Rectal smooth muscle tissue (tissue), 1 donor: ENCODE results near the gene STARD8.

ENCODE experiments used
- H3K27ac ChIP-seq: one replicate; pipeline ENCODE4 v1.7.0; 2013; ENCODE audit warnings: low read depth, low read length, inconsistent platforms
- H3K27me3 ChIP-seq: one replicate; pipeline ENCODE4 v1.7.0; 2013; ENCODE audit warnings: low read length; ENCODE audit not compliant: control insufficient read depth, insufficient read depth
- H3K36me3 ChIP-seq: one replicate; pipeline ENCODE4 v1.7.0; 2013; ENCODE audit warnings: low read length; ENCODE audit not compliant: control insufficient read depth, insufficient read depth
- H3K4me1 ChIP-seq: one replicate; pipeline ENCODE4 v1.7.0; 2013; ENCODE audit warnings: low read length; ENCODE audit not compliant: control insufficient read depth, insufficient read depth
- H3K4me3 ChIP-seq: one replicate; pipeline ENCODE4 v1.7.0; 2013; ENCODE audit warnings: low read length
- H3K9ac ChIP-seq: one replicate; pipeline ENCODE4 v1.7.0; 2013; ENCODE audit warnings: low read length

Gene STARD8

DNA sequence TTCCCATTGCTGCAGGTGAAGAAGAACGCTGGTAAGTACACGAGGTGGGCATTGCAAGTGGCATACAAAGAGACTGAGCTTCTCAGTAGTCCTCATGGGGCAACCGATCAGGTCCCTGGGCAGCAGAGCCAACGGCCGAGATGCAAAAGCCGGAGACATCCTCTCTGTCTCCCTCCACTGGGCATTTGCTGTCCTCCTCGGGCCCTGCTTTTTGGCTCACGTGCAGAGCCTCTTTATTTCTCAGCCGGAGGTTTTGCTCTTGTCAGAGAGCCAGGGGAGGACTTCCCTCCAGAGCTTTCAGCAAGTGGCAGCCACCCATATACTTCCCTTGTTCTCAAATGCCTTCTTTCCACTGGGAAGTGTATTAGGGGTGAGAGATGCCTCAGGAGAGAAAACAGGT is 18.0 kb downstream of the STARD8 start:
- Histone ChIP-seq H3K4me1 (no peaks in the 10 kb centered on the region), H3K36me3 (no peaks in the 10 kb centered on the region), H3K27me3 (no peaks in the 10 kb centered on the region), H3K4me3 (no peak overlapping the region), H3K9ac (no peak overlapping the region), H3K27ac (no peak overlapping the region)

DNA sequence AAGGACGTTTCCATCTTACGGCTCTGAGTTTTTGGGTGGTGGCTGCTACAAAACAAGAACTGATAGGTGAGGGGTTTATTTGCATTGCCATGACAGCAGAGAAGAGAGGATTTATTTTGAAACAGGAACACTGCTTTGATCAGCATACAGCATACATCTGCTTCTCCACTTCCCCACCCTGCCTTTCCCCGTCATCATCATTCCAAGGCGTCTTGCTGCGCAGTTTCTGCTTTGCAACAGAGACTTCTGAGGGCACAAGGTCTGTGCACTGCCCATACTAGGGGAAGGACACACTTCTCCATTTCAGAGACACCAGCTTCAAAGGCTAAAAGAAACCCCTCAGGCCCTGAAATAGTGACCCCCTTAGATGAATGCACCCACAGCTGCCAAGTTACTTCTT is 19.1 kb downstream of the STARD8 start:
- Histone ChIP-seq H3K9ac (no peak overlapping the region), H3K4me3 (no peak overlapping the region), H3K4me1 (no peaks in the 10 kb centered on the region), H3K27ac (no peak overlapping the region), H3K36me3 (no peaks in the 10 kb centered on the region), H3K27me3 (no peaks in the 10 kb centered on the region)

DNA sequence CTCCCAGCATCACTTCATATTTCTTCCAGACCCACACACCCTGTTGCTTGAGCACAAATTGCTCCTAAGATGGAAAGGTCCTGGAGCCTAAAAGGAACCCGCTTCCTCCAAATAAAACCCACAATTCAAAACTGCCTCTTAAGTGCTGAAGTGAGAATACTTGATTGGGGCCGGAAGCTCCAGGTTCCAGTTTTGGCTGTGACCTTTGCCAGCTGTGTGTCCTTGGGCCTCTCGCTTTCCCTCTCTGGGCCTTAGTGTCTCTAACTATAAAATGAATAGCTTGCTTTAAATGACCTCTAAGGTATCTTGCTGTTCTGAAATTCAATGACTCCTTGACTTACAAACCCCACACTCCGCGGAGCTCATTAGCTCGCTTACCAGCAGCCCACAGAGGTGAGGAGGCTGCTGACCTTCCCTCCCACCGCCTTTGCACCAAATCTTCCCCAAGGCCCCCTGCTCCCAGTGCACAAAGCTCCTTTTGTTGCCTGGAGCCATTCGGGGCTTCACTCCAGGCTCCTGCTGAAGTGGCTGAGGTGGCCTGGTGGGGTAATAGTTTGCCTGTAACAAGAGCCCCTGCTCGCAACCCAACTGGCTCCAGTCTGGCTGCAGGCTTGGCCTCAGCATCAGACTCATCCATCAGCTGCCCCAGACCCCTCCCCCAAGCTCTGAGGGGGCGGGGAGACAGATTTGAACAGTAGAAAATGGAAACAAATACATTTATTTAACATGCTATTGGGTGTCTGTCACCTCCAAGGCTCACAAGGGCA is 21.8 kb downstream of the STARD8 start:
- no peak overlapping the region for H3K9ac ChIP-seq
- no peaks in the 10 kb centered on the region for H3K36me3 ChIP-seq
- H3K27me3 ChIP-seq, result no peaks in the 10 kb centered on the region
- H3K4me3 ChIP-seq, result no peak overlapping the region
- H3K27ac ChIP-seq, result no peak overlapping the region
- H3K4me1 ChIP-seq, result no peaks in the 10 kb centered on the region

DNA sequence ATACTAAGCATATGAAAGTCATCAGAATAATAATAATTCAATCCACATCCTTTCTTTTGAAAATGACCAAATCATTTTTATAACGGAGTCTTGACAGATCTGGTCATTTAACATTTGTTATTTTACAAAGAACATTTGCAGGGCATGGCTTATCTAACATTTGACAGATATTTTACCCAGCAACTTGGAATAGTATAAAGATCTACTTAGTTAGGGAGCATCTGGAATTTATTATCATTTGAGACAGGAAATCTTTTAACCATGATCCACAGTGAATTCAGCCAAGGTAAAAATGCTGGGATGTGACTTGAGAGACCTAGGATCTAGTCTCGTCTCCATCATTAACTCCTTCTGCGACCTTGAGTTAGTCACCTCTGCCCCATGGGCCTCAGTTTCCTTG is 22.4 kb downstream of the STARD8 start:
- Histone ChIP-seq H3K27me3 (no peaks in the 10 kb centered on the region), H3K36me3 (no peaks in the 10 kb centered on the region), H3K27ac (no peak overlapping the region), H3K4me1 (no peaks in the 10 kb centered on the region), H3K4me3 (no peak overlapping the region), H3K9ac (no peak overlapping the region)

DNA sequence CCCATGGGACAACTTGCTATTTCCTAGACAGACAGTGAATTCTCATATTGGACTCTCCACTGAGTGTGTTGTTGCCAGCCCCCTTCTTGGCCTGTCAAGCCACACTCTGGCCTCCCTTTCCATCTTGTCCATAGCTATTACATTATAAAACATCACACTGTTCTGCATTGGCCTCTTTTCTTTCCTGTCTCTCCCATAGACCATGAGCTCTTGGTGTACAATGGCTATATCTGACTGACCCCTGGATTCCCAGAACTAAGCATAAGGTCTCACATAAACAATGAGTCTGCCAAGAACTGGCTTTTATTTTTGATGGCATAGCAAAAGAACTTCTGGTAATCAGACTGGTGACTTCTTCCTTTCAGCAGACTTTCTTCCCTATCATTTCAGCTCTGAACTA is 23.8 kb downstream of the STARD8 start:
- no peak overlapping the region for H3K9ac ChIP-seq
- H3K27ac ChIP-seq, result no peak overlapping the region
- no peaks in the 10 kb centered on the region for H3K4me1 ChIP-seq
- H3K27me3 ChIP-seq, result no peaks in the 10 kb centered on the region
- H3K36me3 ChIP-seq, result no peaks in the 10 kb centered on the region
- H3K4me3 ChIP-seq, result no peak overlapping the region

DNA sequence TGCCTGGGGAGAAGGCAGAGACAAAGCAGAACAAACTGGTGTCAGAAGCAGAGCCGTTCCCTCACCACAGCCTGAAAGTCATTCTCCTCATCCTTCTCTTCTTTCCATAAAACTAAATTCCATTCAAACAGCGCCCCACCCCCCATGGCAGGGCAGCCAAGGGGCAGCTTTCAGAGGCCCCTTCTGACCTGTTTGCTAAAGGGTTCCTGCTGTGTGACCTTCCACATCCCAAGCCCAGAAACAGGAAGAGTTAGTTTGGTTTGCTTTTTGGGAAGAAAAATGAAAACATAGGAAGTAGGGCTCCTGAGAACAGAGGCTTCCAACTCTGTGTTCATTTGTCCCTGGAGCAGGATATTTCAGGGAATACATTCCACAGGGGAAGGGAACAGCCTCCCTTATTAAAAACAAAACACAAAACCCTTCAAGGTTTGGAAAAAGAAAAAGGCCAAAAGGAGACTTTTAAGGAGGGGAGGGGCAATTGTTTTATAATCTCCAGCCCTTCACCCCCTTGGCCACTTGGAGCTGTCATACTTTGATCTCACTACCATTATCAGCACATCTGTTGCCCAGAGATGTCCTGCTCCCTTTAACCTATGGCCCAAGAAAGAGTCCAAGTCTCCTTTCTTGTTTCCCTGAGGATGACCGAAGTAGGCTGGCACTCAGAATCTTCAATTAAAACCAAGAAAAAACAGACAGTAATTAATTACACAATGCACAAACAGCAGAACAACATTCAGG is 25.3 kb downstream of the STARD8 start:
- Histone ChIP-seq H3K4me3 (no peak overlapping the region), H3K9ac (no peak overlapping the region), H3K27me3 (no peaks in the 10 kb centered on the region), H3K27ac (no peak overlapping the region), H3K36me3 (no peaks in the 10 kb centered on the region), H3K4me1 (no peaks in the 10 kb centered on the region)

DNA sequence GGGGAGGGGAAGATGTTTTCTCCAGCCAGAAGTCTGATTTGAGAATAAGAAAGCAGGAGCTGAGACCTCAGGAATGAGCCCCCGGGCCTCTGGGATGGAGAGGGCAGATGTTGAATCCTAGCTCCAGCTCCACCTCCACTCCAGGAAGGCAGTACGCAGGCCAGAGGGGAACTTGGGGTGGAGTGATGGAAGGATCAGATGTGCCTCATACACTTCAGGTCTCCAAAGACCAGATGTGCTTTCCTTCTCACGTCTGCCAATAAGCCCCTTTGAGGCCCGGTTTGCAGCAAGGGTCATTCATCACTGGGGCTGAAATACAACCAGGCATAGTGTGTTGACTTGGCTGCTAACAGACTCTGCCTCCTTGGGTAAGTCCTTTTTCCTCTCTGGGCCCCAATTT is 28.1 kb downstream of the STARD8 start:
- H3K4me3 ChIP-seq, result no peak overlapping the region

DNA sequence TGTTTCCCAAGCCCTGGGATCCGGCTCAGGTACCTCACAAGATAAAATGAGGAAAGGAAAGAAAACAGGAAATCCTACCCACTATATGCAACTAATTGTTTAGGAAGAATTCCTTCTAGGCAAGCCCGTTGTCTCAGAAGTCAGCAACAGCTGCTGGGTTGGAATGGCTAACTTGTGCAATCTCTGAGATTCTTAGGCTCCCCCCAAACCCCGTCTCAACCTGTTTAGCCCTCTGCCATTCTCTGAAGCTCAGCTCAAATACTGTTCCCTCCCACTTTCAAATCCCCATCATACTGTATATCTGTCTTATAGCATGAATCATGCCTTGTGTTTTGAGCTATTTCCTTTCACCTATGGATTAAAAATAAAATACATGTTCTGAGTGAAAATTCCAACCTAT is 28.9 kb downstream of the STARD8 start:
- H3K4me1 ChIP-seq, result no peaks in the 10 kb centered on the region
- H3K36me3 ChIP-seq, result no peaks in the 10 kb centered on the region
- H3K4me3 ChIP-seq, result no peak overlapping the region
- no peak overlapping the region for H3K9ac ChIP-seq
- H3K27ac ChIP-seq, result no peak overlapping the region
- no peaks in the 10 kb centered on the region for H3K27me3 ChIP-seq

More for the DNA sequence above, 28.1 kb downstream of the STARD8 start:
- no peak overlapping the region for H3K27ac ChIP-seq
- no peaks in the 10 kb centered on the region for H3K4me1 ChIP-seq
- H3K36me3 ChIP-seq, result no peaks in the 10 kb centered on the region
- no peak overlapping the region for H3K9ac ChIP-seq
- no peaks in the 10 kb centered on the region for H3K27me3 ChIP-seq

DNA sequence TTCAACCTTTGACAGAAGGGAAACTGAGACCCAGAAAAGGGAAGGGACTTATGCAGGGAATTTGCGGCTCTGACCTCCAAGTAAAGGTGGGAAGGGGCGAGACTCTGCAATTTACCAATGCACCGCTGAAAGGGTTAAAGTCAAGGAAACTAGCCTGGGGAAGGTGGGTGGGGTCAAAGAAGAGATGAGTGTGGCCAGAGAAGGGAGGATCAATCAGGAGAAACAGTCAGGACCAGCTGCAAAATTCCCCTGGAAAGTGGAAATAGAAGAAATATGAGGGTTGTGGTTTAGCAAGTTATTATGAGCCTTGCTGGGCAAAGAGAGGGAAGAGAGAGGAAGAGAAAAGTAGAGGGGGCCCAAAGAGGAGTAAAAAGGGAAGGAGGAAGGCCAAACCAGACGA is 30.5 kb downstream of the STARD8 start:
- H3K9ac ChIP-seq, result no peak overlapping the region
- H3K27ac ChIP-seq, result no peak overlapping the region
- H3K4me1 ChIP-seq, result no peaks in the 10 kb centered on the region
- H3K4me3 ChIP-seq, result no peak overlapping the region
- no peaks in the 10 kb centered on the region for H3K36me3 ChIP-seq
- no peaks in the 10 kb centered on the region for H3K27me3 ChIP-seq

DNA sequence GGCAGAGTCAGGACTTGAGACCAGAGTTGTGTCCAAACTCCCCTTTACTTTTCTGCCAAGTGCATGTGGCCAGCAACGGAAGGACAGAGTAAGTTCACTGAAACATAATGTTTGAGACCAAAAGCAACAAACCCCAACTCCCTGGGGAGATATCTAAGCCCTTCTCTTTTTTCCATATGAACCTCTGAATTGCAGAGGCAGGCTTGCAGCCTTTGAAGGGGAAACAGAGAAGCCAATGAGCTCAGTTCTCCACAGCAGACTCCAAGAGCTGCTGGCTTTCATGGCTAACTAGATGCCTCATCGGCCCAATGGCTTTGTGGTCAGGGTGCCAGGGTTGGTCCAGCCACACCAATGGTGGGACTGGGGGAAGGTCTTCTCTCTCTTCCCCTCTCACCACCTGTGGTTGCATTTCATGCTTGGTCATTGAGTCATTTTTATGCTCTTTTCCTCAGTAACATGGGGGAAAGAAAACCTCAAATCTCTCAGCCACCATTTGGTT is 34.0 kb downstream of the STARD8 start:
- Histone ChIP-seq H3K27me3 (no peaks in the 10 kb centered on the region), H3K36me3 (no peaks in the 10 kb centered on the region), H3K4me1 (no peaks in the 10 kb centered on the region), H3K4me3 (no peak overlapping the region), H3K9ac (no peak overlapping the region), H3K27ac (no peak overlapping the region)

DNA sequence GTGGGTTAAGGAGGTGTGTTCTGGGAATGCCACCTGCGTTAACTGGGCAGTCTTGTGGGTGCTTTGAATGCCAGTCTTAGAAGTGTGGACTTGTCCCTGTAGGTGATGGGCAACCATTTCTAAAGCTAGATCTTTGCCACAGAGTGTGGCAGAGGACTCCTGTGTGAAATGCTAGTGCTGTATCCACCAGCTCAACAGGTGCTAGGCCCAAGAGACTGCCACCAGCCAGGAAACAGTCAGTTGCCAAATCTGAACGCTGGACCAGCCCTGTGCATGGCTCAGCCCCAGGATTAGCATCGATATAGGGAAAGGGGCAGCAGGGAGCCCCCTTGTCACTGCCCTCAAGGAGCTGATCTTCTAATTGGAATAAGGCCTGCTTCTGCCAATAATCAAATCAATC is 35.3 kb downstream of the STARD8 start:
- Histone ChIP-seq H3K9ac (no peak overlapping the region), H3K4me3 (no peak overlapping the region), H3K27ac (no peak overlapping the region), H3K4me1 (no peaks in the 10 kb centered on the region), H3K36me3 (no peaks in the 10 kb centered on the region), H3K27me3 (peaks cover 3% of the 10 kb centered on the region)

DNA sequence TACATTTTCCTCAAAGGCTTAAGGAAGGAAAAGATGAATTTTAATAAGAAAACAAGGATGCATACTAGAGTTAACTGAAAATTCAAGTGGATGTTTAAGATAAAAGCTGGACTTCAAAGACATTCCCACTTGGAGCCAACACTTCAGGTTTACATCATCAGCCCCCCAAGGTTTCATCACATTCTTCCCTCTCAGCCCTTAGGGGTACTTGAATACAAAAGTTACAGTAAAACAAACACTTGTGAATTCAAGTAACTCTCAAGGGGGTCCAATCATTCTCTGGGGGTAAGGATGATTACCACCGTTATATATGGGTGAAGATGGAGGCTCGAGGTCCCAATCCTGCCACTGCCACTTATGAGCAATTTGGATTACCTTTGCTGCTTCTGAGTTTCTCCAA is 36.1 kb downstream of the STARD8 start:
- no peak overlapping the region for H3K4me3 ChIP-seq
- peaks cover 3% of the 10 kb centered on the region for H3K27me3 ChIP-seq
- no peaks in the 10 kb centered on the region for H3K36me3 ChIP-seq
- H3K4me1 ChIP-seq, result no peaks in the 10 kb centered on the region
- no peak overlapping the region for H3K27ac ChIP-seq
- H3K9ac ChIP-seq, result no peak overlapping the region
